PC-3 (cell line): ENCODE results near the gene GPC6. TPM values are rescaled to one million over a fixed set of nuclear protein-coding genes. Genes with fewer than 3 reads are reported as not detected.

Experiments
- ATAC-seq: fragments of 200-7000 bp; cut with Tn5 transposase; 2 replicates; pipeline ENCODE4 v1.9.1; 2020; ENCODE audit warnings: mild to moderate bottlenecking, moderate library complexity
- BruUV-seq: library from RNA; stranded (reverse); fragments of 400-500 nt; replicated peaks from 2 replicates; lab custom pipeline; 2021; lab: Mats Ljungman, UMichigan
- CTCF ChIA-PET: fragments of 300-600 bp; sonication (Branson Sonifier 250); formaldehyde crosslinking; loops from one replicate; lab custom pipeline; 2022; ENCODE audit warnings: antibody characterized with exemption; lab: Charles Lee
- POLR2A ChIA-PET: fragments of 300-600 bp; sonication (Branson Sonifier 250); formaldehyde crosslinking; loops from one replicate; lab custom pipeline; 2022; ENCODE audit warnings: antibody characterized with exemption; ENCODE audit not compliant: unreplicated experiment; lab: Charles Lee
- DNase-seq: peaks from one replicate; pipeline ENCODE4 v3.0.0-alpha.2; 2015
- H2AFZ ChIP-seq: fragments of 300-600 bp; sonication (generic); 2 replicates; pipeline ENCODE4 v1.6.0; 2016; ENCODE audit warnings: antibody characterized with exemption, low read length
- H3F3A ChIP-seq: fragments of 300-600 bp; sonication (generic); one replicate; pipeline ENCODE4 v1.6.0; 2017; ENCODE audit warnings: antibody characterized with exemption, low read length, control low read depth, mild to moderate bottlenecking; ENCODE audit not compliant: unreplicated experiment
- H3K27ac ChIP-seq: fragments of 300-600 bp; sonication (generic); 2 replicates; pipeline ENCODE4 v1.5.1; 2016; ENCODE audit warnings: mild to moderate bottlenecking, low read length
- H3K27me3 ChIP-seq: fragments of 300-600 bp; sonication (generic); 2 replicates; pipeline ENCODE4 v1.6.1; 2016; ENCODE audit warnings: low read length, mixed read lengths
- H3K36me3 ChIP-seq: fragments of 300-600 bp; sonication (generic); 2 replicates; pipeline ENCODE4 v1.6.1; 2016; ENCODE audit warnings: low read depth, mixed run types, low read length, mixed read lengths
- H3K4me1 ChIP-seq: fragments of 300-600 bp; sonication (generic); 2 replicates; pipeline ENCODE4 v1.5.1; 2016; ENCODE audit warnings: low read length; ENCODE audit not compliant: insufficient read depth
- H3K4me2 ChIP-seq: fragments of 300-600 bp; sonication (generic); 2 replicates; pipeline ENCODE4 v1.6.0; 2016; ENCODE audit warnings: low read length
- H3K4me3 ChIP-seq: fragments of 300-600 bp; sonication (generic); 2 replicates; pipeline ENCODE4 v1.5.1; 2016; ENCODE audit warnings: mild to moderate bottlenecking, low read length, mixed read lengths
- H3K79me2 ChIP-seq: fragments of 300-600 bp; sonication (generic); 2 replicates; pipeline ENCODE4 v1.6.1; 2017; ENCODE audit warnings: low read length, mixed read lengths
- H3K9ac ChIP-seq: fragments of 300-600 bp; sonication (generic); 2 replicates; pipeline ENCODE4 v1.6.0; 2016; ENCODE audit warnings: mild to moderate bottlenecking, low read length
- H3K9me2 ChIP-seq: fragments of 300-600 bp; sonication (generic); replicated peaks from 2 replicates; pipeline ENCODE4 v1.6.1; 2016; ENCODE audit warnings: mixed run types, low read length, mixed read lengths
- H3K9me3 ChIP-seq: fragments of 300-600 bp; sonication (generic); 2 replicates; pipeline ENCODE4 v1.6.1; 2016; ENCODE audit warnings: low read length, mixed read lengths
- H4K20me1 ChIP-seq: fragments of 300-600 bp; sonication (generic); 2 replicates; pipeline ENCODE4 v1.6.1; 2016; ENCODE audit warnings: low read length, mixed read lengths
- EZH2 ChIP-seq: fragments of 300-600 bp; sonication (generic); IDR thresholded peaks from one replicate; pipeline ENCODE4 v1.6.1; 2017; ENCODE audit warnings: antibody characterized with exemption, mild to moderate bottlenecking, low read length; ENCODE audit not compliant: unreplicated experiment
- EZH2phosphoT487 ChIP-seq: fragments of 300-600 bp; sonication (generic); IDR thresholded peaks from 2 replicates; pipeline ENCODE4 v1.6.1; 2018; ENCODE audit warnings: mild to moderate bottlenecking, antibody characterized with exemption, low read length, borderline replicate concordance
- intact Hi-C: fragments of 100-400 bp; cut with micrococcal nuclease; formaldehyde crosslinking; loops from 2 replicates; pipeline ENCODE4 v1.9.0; 2023
- total RNA-seq: library from RNA; depleted of rRNA; stranded (reverse); fragments of >200 nt; gene quantifications from 2 replicates; pipeline ENCODE4 v1.2.3, GENCODE V29; 2014
- TF ChIP-seq, protein P1 (sequence below): fragments of 300-600 bp; sonication (generic); conservative IDR thresholded peaks from 2 replicates; pipeline ENCODE4 v1.5.1; 2017; ENCODE audit warnings: antibody characterized with exemption, low read depth, mild to moderate bottlenecking, low read length

The GPC6 gene
- total RNA-seq, 1 experiment from 2014 or later: 3.5 TPM

DNA sequence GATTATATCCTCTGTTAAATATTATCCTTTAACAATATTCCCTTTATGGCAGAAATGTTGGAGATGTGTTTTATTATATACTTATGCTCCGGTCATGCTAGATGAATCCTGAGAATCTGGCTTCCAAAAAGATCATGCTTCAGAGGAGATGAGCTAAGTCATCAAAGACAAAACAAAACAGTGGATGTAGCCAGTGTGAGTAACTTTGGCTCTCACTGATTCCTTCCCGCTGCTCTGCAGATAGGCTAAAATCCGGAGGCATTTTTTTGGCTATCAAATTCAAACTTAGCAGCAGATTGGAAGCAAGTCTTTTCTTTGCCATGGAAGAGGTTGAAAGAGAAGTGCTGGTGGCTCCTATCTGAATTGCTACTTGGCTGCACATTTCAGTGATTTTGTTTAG lies 295.9 kb downstream of the GPC6 start:
- no peaks in the 10 kb centered on the region for H3K79me2 ChIP-seq
- ChIA-PET POLR2A (no interaction called here), CTCF (no interaction called here)
- H3K9me3 ChIP-seq: no peaks in the 10 kb centered on the region
- no peaks in the 10 kb centered on the region for H4K20me1 ChIP-seq
- intact Hi-C loops: no loop called here
- H3K4me2 ChIP-seq: no peak overlapping the region
- no TSS peak for BruUV-seq
- no peak overlapping the region for H3K9ac ChIP-seq
- no peaks in the 10 kb centered on the region for H3K9me2 ChIP-seq
- H3K27ac ChIP-seq: no peak overlapping the region
- no peak for ATAC-seq
- DNase-seq: no peak
- H3K4me3 ChIP-seq: no peak overlapping the region
- H3F3A ChIP-seq: no peaks in the 10 kb centered on the region
- no peak overlapping the region for H2AFZ ChIP-seq
- no peaks in the 10 kb centered on the region for H3K27me3 ChIP-seq
- H3K4me1 ChIP-seq: no peaks in the 10 kb centered on the region
- TF ChIP-seq EZH2phosphoT487 (no peak), EZH2 (no peak)
- TF ChIP-seq, protein P1, sequence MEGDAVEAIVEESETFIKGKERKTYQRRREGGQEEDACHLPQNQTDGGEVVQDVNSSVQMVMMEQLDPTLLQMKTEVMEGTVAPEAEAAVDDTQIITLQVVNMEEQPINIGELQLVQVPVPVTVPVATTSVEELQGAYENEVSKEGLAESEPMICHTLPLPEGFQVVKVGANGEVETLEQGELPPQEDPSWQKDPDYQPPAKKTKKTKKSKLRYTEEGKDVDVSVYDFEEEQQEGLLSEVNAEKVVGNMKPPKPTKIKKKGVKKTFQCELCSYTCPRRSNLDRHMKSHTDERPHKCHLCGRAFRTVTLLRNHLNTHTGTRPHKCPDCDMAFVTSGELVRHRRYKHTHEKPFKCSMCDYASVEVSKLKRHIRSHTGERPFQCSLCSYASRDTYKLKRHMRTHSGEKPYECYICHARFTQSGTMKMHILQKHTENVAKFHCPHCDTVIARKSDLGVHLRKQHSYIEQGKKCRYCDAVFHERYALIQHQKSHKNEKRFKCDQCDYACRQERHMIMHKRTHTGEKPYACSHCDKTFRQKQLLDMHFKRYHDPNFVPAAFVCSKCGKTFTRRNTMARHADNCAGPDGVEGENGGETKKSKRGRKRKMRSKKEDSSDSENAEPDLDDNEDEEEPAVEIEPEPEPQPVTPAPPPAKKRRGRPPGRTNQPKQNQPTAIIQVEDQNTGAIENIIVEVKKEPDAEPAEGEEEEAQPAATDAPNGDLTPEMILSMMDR: no peak
- H3K36me3 ChIP-seq: no peaks in the 10 kb centered on the region

DNA sequence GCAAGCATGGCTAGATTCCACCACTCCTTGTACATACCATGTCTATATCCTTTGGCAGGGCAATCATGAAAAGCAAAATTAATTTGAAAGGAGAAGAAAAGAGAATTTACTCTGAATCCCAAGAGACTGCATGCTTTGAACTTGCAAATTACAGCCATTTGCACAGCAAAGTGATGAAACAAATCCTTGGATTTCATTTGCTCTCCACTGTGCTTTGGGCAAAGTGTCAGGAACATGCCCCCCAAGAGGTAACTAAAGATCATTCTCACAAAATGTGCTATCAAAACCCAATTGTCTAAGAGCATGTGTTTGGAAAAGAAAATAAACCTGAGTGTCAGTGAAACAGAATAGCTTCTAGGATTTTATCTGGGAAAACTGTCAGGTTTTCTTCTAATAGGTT lies 298.5 kb downstream of the GPC6 start:
- no TSS peak for BruUV-seq
- Histone ChIP-seq H3K4me3 (no peak overlapping the region), H3K9me2 (no peaks in the 10 kb centered on the region), H3K9me3 (no peaks in the 10 kb centered on the region), H3K27me3 (no peaks in the 10 kb centered on the region), H3K4me2 (no peak overlapping the region), H3K36me3 (no peaks in the 10 kb centered on the region), H3K4me1 (no peaks in the 10 kb centered on the region), H2AFZ (no peak overlapping the region), H3K9ac (no peak overlapping the region), H3K27ac (no peak overlapping the region), H4K20me1 (no peaks in the 10 kb centered on the region), H3F3A (no peaks in the 10 kb centered on the region), H3K79me2 (no peaks in the 10 kb centered on the region)
- intact Hi-C loops: no loop called here
- ATAC-seq: no peak
- no peak for DNase-seq
- POLR2A ChIA-PET: no interaction called here
- TF ChIP-seq EZH2phosphoT487: no peak
- TF ChIP-seq EZH2: no peak
- TF ChIP-seq, protein P1: no peak
- CTCF ChIA-PET: no interaction called here

GRCh38 chr13:93527748-93528297 lies 301.2 kb downstream of the GPC6 start:
- Histone ChIP-seq H3K79me2 (no peaks in the 10 kb centered on the region), H3F3A (no peaks in the 10 kb centered on the region), H3K4me2 (no peak overlapping the region), H3K4me1 (no peaks in the 10 kb centered on the region), H3K4me3 (no peak overlapping the region), H3K9me2 (no peaks in the 10 kb centered on the region), H3K27ac (no peak overlapping the region), H3K9me3 (no peaks in the 10 kb centered on the region), H3K27me3 (no peaks in the 10 kb centered on the region), H4K20me1 (no peaks in the 10 kb centered on the region), H3K36me3 (no peaks in the 10 kb centered on the region), H3K9ac (no peak overlapping the region), H2AFZ (no peak overlapping the region)
- intact Hi-C loops: no loop called here
- DNase-seq (no peak), ATAC-seq (no peak)
- ChIA-PET CTCF (no interaction called here), POLR2A (no interaction called here)
- BruUV-seq: no TSS peak
- TF ChIP-seq EZH2phosphoT487 (no peak), EZH2 (no peak)
- TF ChIP-seq, protein P1: no peak
